Progenitor cell of endocrine pancreas (in vitro differentiated cells): ENCODE results near the gene REXO2. TPM values are rescaled to one million over a fixed set of nuclear protein-coding genes. Genes with fewer than 3 reads are reported as not detected.

ENCODE experiments used
- DNase-seq: peaks from one replicate; pipeline ENCODE4 v3.0.0; 2021; ENCODE audit warnings: low spot score; ENCODE audit not compliant: unreplicated experiment
- H3K27ac Mint-ChIP-seq: 2 replicates; pipeline ENCODE4 v1.8.0; 2021; ENCODE audit warnings: mild to moderate bottlenecking, moderate library complexity, mixed read lengths
- H3K27me3 Mint-ChIP-seq: 2 replicates; pipeline ENCODE4 v1.8.0; 2021; ENCODE audit warnings: mixed read lengths
- H3K36me3 Mint-ChIP-seq: 2 replicates; pipeline ENCODE4 v1.8.0; 2022; ENCODE audit warnings: mixed read lengths; ENCODE audit not compliant: insufficient read depth
- H3K4me1 Mint-ChIP-seq: 2 replicates; pipeline ENCODE4 v1.8.0; 2021; ENCODE audit warnings: low read depth, mixed read lengths
- H3K4me3 Mint-ChIP-seq: 2 replicates; pipeline ENCODE4 v1.8.0; 2021; ENCODE audit warnings: low read depth, mild to moderate bottlenecking, moderate library complexity, mixed read lengths
- H3K9me3 Mint-ChIP-seq: 2 replicates; pipeline ENCODE4 v1.8.0; 2021; ENCODE audit warnings: low read depth, mixed read lengths
- total RNA-seq: library from RNA; stranded (reverse); gene quantifications from 2 replicates; pipeline ENCODE4 v1.2.1, GENCODE V29; 2021
- TF ChIP-seq, protein P1 (sequence below): fragments of 200-600 bp; sonication (generic); IDR thresholded peaks from one replicate; pipeline ENCODE4 v1.5.0; 2021; ENCODE audit warnings: antibody characterized with exemption, mild to moderate bottlenecking; ENCODE audit not compliant: unreplicated experiment

Gene REXO2
- total RNA-seq, 1 donor from 2014 or later = 51.3 TPM

DNA sequence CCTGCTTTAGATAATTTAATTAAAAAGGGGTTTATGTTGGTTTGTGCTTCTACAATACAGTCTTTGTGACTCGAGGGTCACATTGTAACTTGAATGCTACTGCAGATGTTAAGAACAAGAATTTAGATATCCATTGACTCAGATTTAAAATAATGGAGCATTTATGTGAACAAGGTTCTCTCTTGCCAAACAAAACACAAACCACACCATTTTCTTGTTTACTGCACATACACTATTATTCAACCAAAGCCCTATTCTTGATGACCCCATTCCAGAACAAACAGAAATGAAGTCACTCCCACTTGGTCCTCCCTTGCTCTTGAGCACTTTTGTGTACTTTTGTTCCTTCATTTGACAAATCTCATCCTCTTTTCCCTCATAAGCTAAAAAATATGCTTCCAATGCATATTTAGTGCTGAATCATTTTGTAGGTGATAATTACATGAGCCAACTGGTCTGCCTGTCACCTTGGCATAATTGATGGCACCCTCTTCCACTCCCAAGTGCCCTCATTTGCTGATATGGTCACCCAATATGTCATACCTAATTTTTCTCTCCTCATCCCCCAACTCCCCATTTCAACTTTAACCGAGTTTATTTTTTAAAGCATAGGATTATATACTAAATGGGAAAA is 41.8 kb upstream of the REXO2 start:
- TF ChIP-seq, protein P1, sequence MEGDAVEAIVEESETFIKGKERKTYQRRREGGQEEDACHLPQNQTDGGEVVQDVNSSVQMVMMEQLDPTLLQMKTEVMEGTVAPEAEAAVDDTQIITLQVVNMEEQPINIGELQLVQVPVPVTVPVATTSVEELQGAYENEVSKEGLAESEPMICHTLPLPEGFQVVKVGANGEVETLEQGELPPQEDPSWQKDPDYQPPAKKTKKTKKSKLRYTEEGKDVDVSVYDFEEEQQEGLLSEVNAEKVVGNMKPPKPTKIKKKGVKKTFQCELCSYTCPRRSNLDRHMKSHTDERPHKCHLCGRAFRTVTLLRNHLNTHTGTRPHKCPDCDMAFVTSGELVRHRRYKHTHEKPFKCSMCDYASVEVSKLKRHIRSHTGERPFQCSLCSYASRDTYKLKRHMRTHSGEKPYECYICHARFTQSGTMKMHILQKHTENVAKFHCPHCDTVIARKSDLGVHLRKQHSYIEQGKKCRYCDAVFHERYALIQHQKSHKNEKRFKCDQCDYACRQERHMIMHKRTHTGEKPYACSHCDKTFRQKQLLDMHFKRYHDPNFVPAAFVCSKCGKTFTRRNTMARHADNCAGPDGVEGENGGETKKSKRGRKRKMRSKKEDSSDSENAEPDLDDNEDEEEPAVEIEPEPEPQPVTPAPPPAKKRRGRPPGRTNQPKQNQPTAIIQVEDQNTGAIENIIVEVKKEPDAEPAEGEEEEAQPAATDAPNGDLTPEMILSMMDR = no peak
- no peaks in the 10 kb centered on the region for H3K27me3 Mint-ChIP-seq
- peaks cover 3% of the 10 kb centered on the region for H3K36me3 Mint-ChIP-seq
- DNase-seq = no peak
- H3K27ac Mint-ChIP-seq = no peak overlapping the region
- peaks cover 18% of the 10 kb centered on the region for H3K4me1 Mint-ChIP-seq
- no peaks in the 10 kb centered on the region for H3K9me3 Mint-ChIP-seq
- H3K4me3 Mint-ChIP-seq = no peak overlapping the region

DNA sequence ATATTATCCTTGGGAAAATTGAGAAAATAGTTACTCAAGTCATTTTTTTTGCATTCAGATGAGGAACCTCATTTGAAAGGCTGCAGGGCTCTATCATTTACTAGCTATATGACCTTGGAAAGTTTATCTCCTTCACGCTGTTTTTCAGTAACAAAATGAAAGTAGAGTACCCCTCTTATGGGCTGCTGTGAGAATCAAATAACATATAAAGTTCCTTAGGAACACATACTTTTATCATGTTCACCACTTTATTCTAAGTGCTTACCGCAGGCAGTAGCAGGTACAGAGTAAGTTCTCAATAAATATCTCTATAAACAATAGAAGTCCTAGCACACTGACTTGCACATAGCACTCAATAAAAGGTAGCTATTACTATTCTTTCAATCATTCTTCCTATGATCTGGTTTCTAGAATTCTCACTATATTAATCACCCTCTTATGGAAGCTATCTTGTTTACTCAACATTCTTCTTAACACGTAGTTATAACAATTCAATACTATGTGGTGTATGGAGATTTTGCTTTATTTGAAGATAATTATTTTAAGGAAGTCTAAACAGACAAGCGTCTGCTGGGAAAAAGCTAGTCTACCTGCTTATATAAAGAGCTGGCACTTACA is 40.9 kb upstream of the REXO2 start:
- H3K9me3 Mint-ChIP-seq = no peaks in the 10 kb centered on the region
- peaks cover 6% of the 10 kb centered on the region for H3K36me3 Mint-ChIP-seq
- H3K4me3 Mint-ChIP-seq = peak overlapping the region; percentile 97
- H3K27me3 Mint-ChIP-seq = no peaks in the 10 kb centered on the region
- DNase-seq = no peak
- H3K27ac Mint-ChIP-seq = peak overlapping the region; percentile 100
- H3K4me1 Mint-ChIP-seq = peaks cover 21% of the 10 kb centered on the region
- TF ChIP-seq, protein P1 = no peak

GRCh38 chr11:114399490-114400215 is 39.6 kb upstream of the REXO2 start:
- H3K27me3 Mint-ChIP-seq = no peaks in the 10 kb centered on the region
- H3K9me3 Mint-ChIP-seq = no peaks in the 10 kb centered on the region
- peak; percentile 39 for DNase-seq
- H3K27ac Mint-ChIP-seq = peak overlapping the region; percentile 100
- peaks cover 10% of the 10 kb centered on the region for H3K36me3 Mint-ChIP-seq
- peaks cover 27% of the 10 kb centered on the region for H3K4me1 Mint-ChIP-seq
- TF ChIP-seq, protein P1 = no peak
- H3K4me3 Mint-ChIP-seq = peak overlapping the region; percentile 97

DNA sequence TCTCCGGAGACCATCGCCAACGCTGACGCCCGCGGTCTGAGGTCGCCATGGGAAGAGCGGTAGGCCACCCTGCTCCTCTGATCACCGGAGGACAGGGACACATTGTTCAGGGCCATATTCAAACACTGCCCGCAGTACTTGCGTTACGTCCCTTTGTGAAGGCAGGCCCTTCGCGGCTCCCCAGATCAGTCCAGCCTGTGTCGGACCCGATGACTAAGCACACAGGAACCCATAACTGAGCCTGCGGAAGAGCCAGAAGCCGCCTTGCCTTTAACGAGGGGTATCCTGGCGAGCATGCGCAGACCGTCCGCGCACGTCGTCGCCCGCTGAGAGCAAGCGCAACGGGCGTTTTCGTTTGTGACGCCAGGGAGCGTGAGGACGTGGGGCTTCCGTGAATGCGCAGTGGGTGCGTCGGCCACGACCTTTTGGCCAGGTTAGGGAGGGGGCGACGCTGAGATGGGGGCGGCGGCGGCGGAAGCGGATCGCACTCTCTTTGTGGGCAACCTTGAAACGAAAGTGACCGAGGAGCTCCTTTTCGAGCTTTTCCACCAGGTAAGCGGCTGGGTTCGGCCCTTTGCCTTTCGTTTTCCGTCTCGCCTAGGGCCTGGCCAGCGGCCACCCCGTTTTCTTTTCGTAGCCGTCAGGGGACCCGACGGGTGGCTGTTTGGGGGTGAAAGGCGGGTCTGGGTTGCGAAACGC is 38.9 kb upstream of the REXO2 start, which contains the start of the genes C11orf71 and RBM7:
Gene C11orf71, minus strand, starts transcription at position 296 of the 699 bp plus-strand sequence. Its CDS starts 180 bp downstream, at position 116.
Gene RBM7, plus strand, starts transcription at position 451 of the 699 bp plus-strand sequence. Its CDS starts 6 bp downstream, at position 457.
- H3K27me3 Mint-ChIP-seq = no peaks in the 10 kb centered on the region
- DNase-seq = peak; percentile 91
- H3K36me3 Mint-ChIP-seq = peaks cover 14% of the 10 kb centered on the region
- H3K4me3 Mint-ChIP-seq = peak within 1 kb of the TSS; percentile 97
- TF ChIP-seq, protein P1 = no peak
- peak within 1 kb of the TSS; percentile 100 for H3K27ac Mint-ChIP-seq
- peaks cover 30% of the 10 kb centered on the region for H3K4me1 Mint-ChIP-seq
- no peaks in the 10 kb centered on the region for H3K9me3 Mint-ChIP-seq

- TF ChIP-seq, protein P1 = no peak
- Mint-ChIP-seq H3K9me3 (no peaks in the 10 kb centered on the region), H3K4me1 (peaks cover 31% of the 10 kb centered on the region), H3K27ac (peak overlapping the region; percentile 100), H3K4me3 (peak overlapping the region; percentile 97), H3K27me3 (no peaks in the 10 kb centered on the region), H3K36me3 (peaks cover 19% of the 10 kb centered on the region)
- no peak for DNase-seq
These were observed 38.4 kb upstream of the REXO2 start for GRCh38 chr11:114400915-114401223.
